ENCODE data around the gene KRT28. TPM values are rescaled to one million over a fixed set of nuclear protein-coding genes. Genes with fewer than 3 reads are reported as not detected.

The KRT28 gene
- total and polyA plus RNA-seq, 2 experiments from 2014 or later, result not detected

DNA sequence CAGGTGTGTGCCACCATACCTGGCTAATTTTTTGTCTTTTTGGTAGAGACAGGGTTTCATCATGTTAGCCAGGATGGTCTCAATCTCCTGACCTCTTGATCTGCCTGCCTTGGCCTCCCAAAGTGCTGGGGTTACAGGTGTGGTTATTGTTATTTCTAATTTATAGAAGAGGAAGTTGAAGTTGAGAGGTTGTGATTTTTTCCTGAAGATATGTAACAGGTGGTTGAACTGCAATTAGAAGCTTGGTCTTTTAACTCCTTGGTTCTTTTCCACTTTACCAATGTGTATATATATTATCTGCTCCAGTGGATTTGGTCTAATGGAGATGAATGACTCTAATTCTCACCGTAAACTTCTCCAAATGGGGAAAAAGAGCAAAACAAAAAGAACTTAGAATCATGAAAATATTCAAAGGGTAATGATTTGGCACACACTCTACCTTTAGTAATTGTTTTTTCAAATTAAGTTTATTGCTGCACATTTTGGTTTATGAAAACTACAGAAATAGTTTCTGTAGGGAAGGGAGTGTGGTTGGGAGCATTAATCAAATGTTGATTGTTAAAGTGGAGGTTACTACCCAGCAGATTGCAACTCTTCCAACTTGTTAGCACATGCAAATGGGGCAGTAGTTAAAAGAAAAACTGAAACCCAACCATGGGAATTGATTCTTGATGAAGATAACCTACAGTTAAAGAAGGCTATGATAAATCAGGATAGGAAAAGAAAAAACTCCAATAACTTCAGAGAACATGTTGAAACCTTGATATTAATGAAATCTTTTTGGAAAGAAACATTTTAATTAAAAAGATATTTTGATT is 24.5 kb upstream of the KRT28 start:
- H2AFZ ChIP-seq, result no peak overlapping the region
- H3K4me1 ChIP-seq (ENCODE audit: insufficient read depth), result peaks cover 10% of the 10 kb centered on the region
- no peaks in the 10 kb centered on the region for H3K9me2 ChIP-seq (replicated peaks; ENCODE audit: insufficient read depth)
- no peak overlapping the region for H3K4me3 ChIP-seq
- TF ChIP-seq, protein P1, sequence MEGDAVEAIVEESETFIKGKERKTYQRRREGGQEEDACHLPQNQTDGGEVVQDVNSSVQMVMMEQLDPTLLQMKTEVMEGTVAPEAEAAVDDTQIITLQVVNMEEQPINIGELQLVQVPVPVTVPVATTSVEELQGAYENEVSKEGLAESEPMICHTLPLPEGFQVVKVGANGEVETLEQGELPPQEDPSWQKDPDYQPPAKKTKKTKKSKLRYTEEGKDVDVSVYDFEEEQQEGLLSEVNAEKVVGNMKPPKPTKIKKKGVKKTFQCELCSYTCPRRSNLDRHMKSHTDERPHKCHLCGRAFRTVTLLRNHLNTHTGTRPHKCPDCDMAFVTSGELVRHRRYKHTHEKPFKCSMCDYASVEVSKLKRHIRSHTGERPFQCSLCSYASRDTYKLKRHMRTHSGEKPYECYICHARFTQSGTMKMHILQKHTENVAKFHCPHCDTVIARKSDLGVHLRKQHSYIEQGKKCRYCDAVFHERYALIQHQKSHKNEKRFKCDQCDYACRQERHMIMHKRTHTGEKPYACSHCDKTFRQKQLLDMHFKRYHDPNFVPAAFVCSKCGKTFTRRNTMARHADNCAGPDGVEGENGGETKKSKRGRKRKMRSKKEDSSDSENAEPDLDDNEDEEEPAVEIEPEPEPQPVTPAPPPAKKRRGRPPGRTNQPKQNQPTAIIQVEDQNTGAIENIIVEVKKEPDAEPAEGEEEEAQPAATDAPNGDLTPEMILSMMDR (IDR thresholded peaks at IDR 0.05; ENCODE audit: poor library complexity), result no peak
- TF ChIP-seq EZH2phosphoT487 (IDR thresholded peaks at IDR 0.05; ENCODE audit: low read depth, severe bottlenecking, unreplicated experiment) (no peak), EZH2 (IDR thresholded peaks at IDR 0.05; ENCODE audit: borderline replicate concordance) (no peak)
- H3K36me3 ChIP-seq (replicated peaks; ENCODE audit: insufficient read depth, low read depth), result no peaks in the 10 kb centered on the region
- no peak overlapping the region for H3K4me2 ChIP-seq
- WGBS (ENCODE audit: low lambda C conversion rate, missing lambda C conversion rate), result 94% methylated on average over 1 of the region's 1 CpG
- no peaks in the 10 kb centered on the region for H3K9me3 ChIP-seq (ENCODE audit: low read depth)
- no peaks in the 10 kb centered on the region for H4K20me1 ChIP-seq (ENCODE audit: insufficient read depth, poor library complexity, severe bottlenecking)
- H3K27ac ChIP-seq, result no peak overlapping the region
- no peaks in the 10 kb centered on the region for H3K27me3 ChIP-seq
- H3K79me2 ChIP-seq, result peaks cover 29% of the 10 kb centered on the region
- DNase-seq (ENCODE audit: low spot score), result no peak

GRCh38 chr17:40822132-40822812 is 22.5 kb upstream of the KRT28 start, which contains the start of gene KRT10:
KRT10 (minus strand) TSS chr17:40822614; CDS start chr17:40822585, 29 bp downstream.
- no peaks in the 10 kb centered on the region for H3K27me3 ChIP-seq
- DNase-seq (ENCODE audit: low spot score), result no peak
- no peak within 1 kb of the TSS for H3K27ac ChIP-seq
- H3K4me2 ChIP-seq, result no peak within 1 kb of the TSS
- no peaks in the 10 kb centered on the region for H4K20me1 ChIP-seq (ENCODE audit: insufficient read depth, poor library complexity, severe bottlenecking)
- no peaks in the 10 kb centered on the region for H3K9me3 ChIP-seq (ENCODE audit: low read depth)
- H3K9me2 ChIP-seq (replicated peaks; ENCODE audit: insufficient read depth), result no peaks in the 10 kb centered on the region
- no peak within 1 kb of the TSS for H2AFZ ChIP-seq
- no peak for TF ChIP-seq EZH2 (IDR thresholded peaks at IDR 0.05; ENCODE audit: borderline replicate concordance)
- TF ChIP-seq EZH2phosphoT487 (IDR thresholded peaks at IDR 0.05; ENCODE audit: low read depth, severe bottlenecking, unreplicated experiment), result no peak
- TF ChIP-seq, protein P1 (IDR thresholded peaks at IDR 0.05; ENCODE audit: poor library complexity), result no peak
- peaks cover 17% of the 10 kb centered on the region for H3K4me1 ChIP-seq (ENCODE audit: insufficient read depth)
- peaks cover 6% of the 10 kb centered on the region for H3K36me3 ChIP-seq (replicated peaks; ENCODE audit: insufficient read depth, low read depth)
- no peak within 1 kb of the TSS for H3K4me3 ChIP-seq
- H3K79me2 ChIP-seq, result peaks cover 39% of the 10 kb centered on the region
- WGBS (ENCODE audit: low lambda C conversion rate, missing lambda C conversion rate), result 88% methylated on average over 7 of the region's 7 CpGs

- no peak for DNase-seq (ENCODE audit: low spot score)
- no peak overlapping the region for H3K27ac ChIP-seq
- H3K4me3 ChIP-seq, result no peak overlapping the region
- peaks cover 17% of the 10 kb centered on the region for H3K4me1 ChIP-seq (ENCODE audit: insufficient read depth)
- no peaks in the 10 kb centered on the region for H3K27me3 ChIP-seq
- no peaks in the 10 kb centered on the region for H4K20me1 ChIP-seq (ENCODE audit: insufficient read depth, poor library complexity, severe bottlenecking)
- TF ChIP-seq EZH2 (IDR thresholded peaks at IDR 0.05; ENCODE audit: borderline replicate concordance), result no peak
- no peak for TF ChIP-seq EZH2phosphoT487 (IDR thresholded peaks at IDR 0.05; ENCODE audit: low read depth, severe bottlenecking, unreplicated experiment)
- TF ChIP-seq, protein P1 (IDR thresholded peaks at IDR 0.05; ENCODE audit: poor library complexity), result no peak
- no peaks in the 10 kb centered on the region for H3K9me3 ChIP-seq (ENCODE audit: low read depth)
- H3K9me2 ChIP-seq (replicated peaks; ENCODE audit: insufficient read depth), result no peaks in the 10 kb centered on the region
- no peak overlapping the region for H2AFZ ChIP-seq
- no peak overlapping the region for H3K4me2 ChIP-seq
- peaks cover 41% of the 10 kb centered on the region for H3K79me2 ChIP-seq
- H3K36me3 ChIP-seq (replicated peaks; ENCODE audit: insufficient read depth, low read depth), result peaks cover 8% of the 10 kb centered on the region
Observed at GRCh38 chr17:40821536-40821935, 21.8 kb upstream of the KRT28 start.

Data from hepatocyte (in vitro differentiated cells).